HS-5 (cell line): ENCODE measurements around the gene RHBDD3.

Experiments
- DNase-seq: peaks from one replicate; pipeline ENCODE4 v3.0.0-alpha.2; 2012; ENCODE audit warnings: low read depth

The RHBDD3 gene

GRCh38 chr22:29218758-29219408, 48.9 kb downstream of the RHBDD3 start:
- DNase-seq, result no peak

- DNase-seq, result no peak
Measured at GRCh38 chr22:29217827-29218757, 49.7 kb downstream of the RHBDD3 start.

GRCh38 chr22:29216873-29217666, 50.7 kb downstream of the RHBDD3 start:
- no peak for DNase-seq

GRCh38 chr22:29216011-29216872, 51.5 kb downstream of the RHBDD3 start:
- no peak for DNase-seq

- DNase-seq, result no peak
Measured at GRCh38 chr22:29215012-29215860, 52.5 kb downstream of the RHBDD3 start.

- DNase-seq, result no peak
Measured at GRCh38 chr22:29214232-29214631, 53.5 kb downstream of the RHBDD3 start.

- no peak for DNase-seq
Measured at GRCh38 chr22:29213493-29213892, 54.3 kb downstream of the RHBDD3 start.

- no peak for DNase-seq
Measured at GRCh38 chr22:29212743-29213142, 55.0 kb downstream of the RHBDD3 start.

- no peak for DNase-seq
Measured at GRCh38 chr22:29211466-29211865, 56.3 kb downstream of the RHBDD3 start.

GRCh38 chr22:29211066-29211465, 56.7 kb downstream of the RHBDD3 start:
- no peak for DNase-seq
